Measurements from ENCODE around the gene CRYBB1.

CRYBB1 gene

DNA sequence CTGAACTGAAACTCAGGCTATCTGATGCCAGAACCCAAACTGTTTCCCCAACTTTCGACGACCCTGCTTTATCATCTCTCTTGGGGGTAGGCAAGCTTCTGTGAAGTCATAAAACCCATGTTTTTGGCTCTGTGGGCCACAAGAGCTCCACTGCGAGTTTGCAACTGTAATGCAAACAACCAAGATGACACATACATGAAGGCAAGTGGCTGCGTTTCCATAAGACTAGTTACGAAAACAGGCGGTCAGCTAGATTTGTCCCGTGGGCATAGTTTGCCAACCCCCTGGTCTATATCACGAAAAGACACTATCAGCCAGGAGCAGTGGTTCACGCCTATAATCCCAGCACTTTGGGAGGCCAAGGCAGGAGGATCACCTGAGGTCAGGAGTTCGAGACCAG is 65.4 kb downstream of the CRYBB1 start:
- no peak for DNase-seq (ENCODE audit: low read depth)

DNA sequence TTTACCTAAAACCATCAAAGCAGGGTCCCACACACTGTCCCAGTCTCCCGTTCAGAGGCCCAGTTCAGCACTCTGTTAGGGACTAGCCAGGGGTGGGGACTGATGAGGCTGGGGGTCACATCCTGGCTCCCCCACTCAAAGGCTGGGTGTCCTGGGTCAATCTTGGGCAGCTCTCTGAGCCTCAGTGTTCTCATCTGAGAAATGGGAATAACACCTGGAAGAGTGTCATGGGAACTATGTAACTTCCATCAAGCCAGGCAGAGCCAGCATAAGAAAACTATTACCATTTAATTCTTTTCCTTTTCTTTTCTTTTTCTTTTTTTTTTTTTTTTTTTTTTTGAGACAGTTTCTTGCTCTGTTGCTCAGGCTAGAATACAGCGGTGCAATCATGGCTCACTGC is 66.3 kb downstream of the CRYBB1 start:
- DNase-seq (ENCODE audit: low read depth): no peak

DNA sequence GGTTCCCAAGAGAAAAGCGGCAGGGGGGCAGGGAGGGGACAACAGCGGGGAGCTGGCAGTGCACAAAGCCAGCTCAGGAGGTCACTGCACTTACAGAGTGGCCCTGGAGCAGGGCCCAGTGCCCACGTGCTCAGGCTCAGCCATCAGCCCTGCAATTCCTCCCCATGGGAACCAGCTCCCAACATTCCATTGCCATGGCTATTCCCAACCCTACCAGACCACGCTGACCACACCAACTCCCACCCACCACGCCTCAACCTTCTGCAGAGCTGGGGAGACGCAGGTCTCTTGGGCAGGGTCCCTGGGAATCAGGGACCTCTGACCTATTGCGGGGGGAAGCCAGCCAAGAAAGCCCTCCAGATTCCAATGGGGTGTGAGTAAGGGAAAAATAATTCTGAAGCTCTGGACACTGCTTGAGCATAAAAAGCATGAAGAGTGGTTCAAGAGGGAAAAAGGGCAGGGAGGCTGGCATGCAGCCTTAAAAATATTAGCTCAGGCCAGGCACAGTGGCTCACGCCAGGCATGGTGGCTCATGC is 67.3 kb downstream of the CRYBB1 start:
- DNase-seq (ENCODE audit: low read depth): peak; percentile 65

DNA sequence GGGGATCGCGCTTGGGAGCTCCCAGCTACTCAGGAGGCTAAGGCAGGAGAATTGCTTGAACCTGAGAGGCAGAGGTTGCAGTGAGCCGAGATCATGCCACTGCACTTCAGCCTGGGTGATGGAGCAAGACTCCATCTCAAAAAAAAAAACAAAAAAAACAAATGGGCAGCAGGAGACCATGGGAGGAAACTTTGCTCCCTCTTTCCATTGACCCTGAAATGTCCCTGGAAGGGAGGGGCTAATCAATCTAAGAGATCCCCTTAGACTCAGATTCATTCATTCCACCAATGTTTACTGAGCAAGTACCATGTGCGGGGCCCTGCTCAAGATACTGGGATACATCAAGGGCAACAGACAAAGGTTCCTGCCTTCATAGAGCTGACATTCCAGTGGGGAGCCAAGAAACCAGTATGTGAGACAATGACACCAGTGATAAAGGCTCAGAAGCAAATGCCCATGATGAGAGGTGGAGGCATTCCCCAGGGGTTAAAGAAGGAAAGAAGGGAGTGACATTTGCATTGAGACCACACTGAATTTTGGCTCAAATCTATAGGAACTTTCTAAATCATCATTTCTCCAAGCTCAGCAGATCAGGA is 67.8 kb downstream of the CRYBB1 start:
- DNase-seq (ENCODE audit: low read depth): no peak

Data from iris pigment epithelial cell (primary cell).